ENCODE data around the gene RAB22A. TPM values are rescaled to one million over a fixed set of nuclear protein-coding genes. Genes with fewer than 3 reads are reported as not detected.
A peak's percentile ranks its signal among the peaks of the same experiment; 100 is the strongest.

RAB22A gene
- total and polyA plus RNA-seq, 2 of the 4 experiments (the other 2 are of a cell fraction): 8.2 to 8.4 TPM

DNA sequence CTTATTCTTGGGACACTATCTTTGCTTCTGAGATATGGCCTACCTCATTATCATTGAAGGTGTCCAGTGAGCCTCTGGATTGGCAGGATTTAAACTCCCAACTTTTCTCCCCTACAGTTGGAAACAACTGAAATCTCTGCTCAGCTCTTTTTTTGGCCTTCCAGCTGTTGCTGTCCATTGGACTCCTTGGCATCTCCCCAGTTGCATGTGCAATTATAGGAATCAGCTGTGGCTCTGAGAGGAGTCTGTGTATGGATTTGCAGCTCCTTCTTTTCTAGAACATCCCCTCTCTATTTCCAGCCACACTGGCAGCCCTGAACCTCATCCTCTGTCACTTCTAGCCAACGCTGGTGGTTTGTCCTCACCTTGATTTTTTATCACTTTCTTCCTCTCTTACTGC is 21.2 kb downstream of the RAB22A start:
- no peak overlapping the region for H2BK20ac ChIP-seq (ENCODE audit: low read depth, low read length)
- DNase-seq (peak; percentile 28), ATAC-seq (ENCODE audit: low read depth) (peak; percentile 60)
- intact Hi-C loops (cut with micrococcal nuclease): no loop called here
- H4K8ac ChIP-seq (ENCODE audit: low read depth in 2 of 2, low read length in 2 of 2): no peak overlapping the region
- H3K27me3 ChIP-seq (ENCODE audit: control insufficient read depth, insufficient read depth, low read length): no peaks in the 10 kb centered on the region
- no peak overlapping the region for H2BK5ac ChIP-seq (ENCODE audit: low read depth, low read length, poor library complexity, severe bottlenecking)
- H3K4me1 ChIP-seq (ENCODE audit: control insufficient read depth, insufficient read depth, low read length): peaks cover 5% of the 10 kb centered on the region; the same call in 1 of the 2 replicates
- no peak overlapping the region for H3K4me2 ChIP-seq (ENCODE audit: low read depth, low read length)
- H3K56ac ChIP-seq (ENCODE audit: extremely low read depth, insufficient read depth, low read length): no peak overlapping the region
- H2AFZ ChIP-seq (replicated peaks; ENCODE audit: low read length, poor library complexity): no peak overlapping the region
- no peak overlapping the region for H3K4me3 ChIP-seq (ENCODE audit: insufficient read depth, low read depth, low read length)
- H4K91ac ChIP-seq (ENCODE audit: insufficient read depth, low read depth, low read length): no peak overlapping the region
- H3K23ac ChIP-seq (ENCODE audit: low read depth, low read length): no peak overlapping the region
- dilution Hi-C loops (cut with HindIII; ENCODE audit: low sequenced_read_pairs, unreplicated experiment): no loop called here
- no TSS peak for BruUV-seq (replicated peaks)
- peaks cover 2% of the 10 kb centered on the region; the same call in 1 of the 2 replicates for H3K36me3 ChIP-seq (ENCODE audit: control insufficient read depth, insufficient read depth, low read length)
- H4K5ac ChIP-seq (ENCODE audit: low read depth, low read length): no peak overlapping the region
- peaks cover 22 to 69% of the 10 kb centered on the region in 2 experiments for H3K79me1 ChIP-seq (ENCODE audit: low read depth in 1 of 2, low read length in 2 of 2)
- no peak overlapping the region for H3K27ac ChIP-seq (ENCODE audit: insufficient read depth, low read length)
- no peak overlapping the region for H3K4ac ChIP-seq (ENCODE audit: low read depth, low read length)
- in situ Hi-C loops (cut with MboI; ENCODE audit: low sequenced_read_pairs): no loop called here
- WGBS, 2 experiments (ENCODE audit: extremely low coverage in 2 of 2, insufficient read length in 1 of 2): 20% methylated on average over 1 of the region's 1 CpG; no CpG with 5 or more reads in 1 of the 2 experiments
- H3K9ac ChIP-seq (ENCODE audit: low read depth, low read length): no peak overlapping the region
- no peak for TF ChIP-seq MAFK (IDR thresholded peaks at IDR 0.05; ENCODE audit: low read depth, low read length)
- no peak overlapping the region for H3K18ac ChIP-seq (ENCODE audit: low read depth, low read length)
- H2AK5ac ChIP-seq (ENCODE audit: low read depth, low read length): no peak overlapping the region
- ChIA-PET POLR2A (ENCODE audit: unreplicated experiment) (no interaction called here), CTCF (no interaction called here)
- peak overlapping the region; percentile 29; the same call in 1 of the 2 replicates for H3K14ac ChIP-seq (replicated peaks; ENCODE audit: low read depth, low read length)
- no peak overlapping the region for H2BK120ac ChIP-seq (ENCODE audit: low read depth, low read length)
- no peaks in the 10 kb centered on the region for H3K9me3 ChIP-seq (ENCODE audit: control insufficient read depth, insufficient read depth, low read length)
- H3K9me1 ChIP-seq (ENCODE audit: insufficient read depth, low read length): peaks cover 10% of the 10 kb centered on the region; the same call in 1 of the 2 replicates
- no peak overlapping the region for H2BK15ac ChIP-seq (ENCODE audit: low read depth, low read length)
- H4K20me1 ChIP-seq (ENCODE audit: insufficient read depth, low read length): peaks cover 49% of the 10 kb centered on the region
- no peak overlapping the region for H2AK9ac ChIP-seq (replicated peaks; ENCODE audit: low read depth, low read length, poor library complexity)

Measured in IMR-90 (cell line).